NCI-H2196 (cell line): Measurements from ENCODE around the gene FUT8.
A peak's percentile ranks its signal among the peaks of the same experiment; 100 is the strongest.

Experiments used
- DNase-seq: peaks from one replicate; lab custom pipeline; 2025; ENCODE audit not compliant: unreplicated experiment; lab: John Stamatoyannopoulos, UW

The FUT8 gene

GRCh38 chr14:65550779-65551643 lies 138.5 kb downstream of the FUT8 start:
- no peak for DNase-seq

GRCh38 chr14:65552724-65553123 lies 140.2 kb downstream of the FUT8 start:
- no peak for DNase-seq

GRCh38 chr14:65554837-65555236 lies 142.3 kb downstream of the FUT8 start:
- no peak for DNase-seq

GRCh38 chr14:65555358-65555757 lies 142.8 kb downstream of the FUT8 start:
- DNase-seq = no peak

GRCh38 chr14:65558363-65558762 lies 145.8 kb downstream of the FUT8 start:
- no peak for DNase-seq

GRCh38 chr14:65560340-65561027 lies 148.0 kb downstream of the FUT8 start:
- no peak for DNase-seq

GRCh38 chr14:65564370-65564769 lies 151.8 kb downstream of the FUT8 start:
- no peak for DNase-seq

GRCh38 chr14:65565948-65566347 lies 153.4 kb downstream of the FUT8 start:
- no peak for DNase-seq

GRCh38 chr14:65566820-65567522 lies 154.4 kb downstream of the FUT8 start:
- no peak for DNase-seq

GRCh38 chr14:65574611-65575010 lies 162.1 kb downstream of the FUT8 start:
- no peak for DNase-seq

- no peak for DNase-seq
These were observed 162.9 kb downstream of the FUT8 start for GRCh38 chr14:65575389-65575788.

- DNase-seq = no peak
These were observed 168.4 kb downstream of the FUT8 start for GRCh38 chr14:65580973-65581372.

- DNase-seq = no peak
These were observed 168.8 kb downstream of the FUT8 start for GRCh38 chr14:65581378-65581777.

GRCh38 chr14:65581799-65582198 lies 169.3 kb downstream of the FUT8 start:
- DNase-seq = no peak

GRCh38 chr14:65585216-65585615 lies 172.7 kb downstream of the FUT8 start:
- DNase-seq = no peak

GRCh38 chr14:65588426-65589140 lies 176.1 kb downstream of the FUT8 start:
- peak; percentile 8 for DNase-seq

GRCh38 chr14:65594153-65594881 lies 181.8 kb downstream of the FUT8 start:
- peak; percentile 22 for DNase-seq

- no peak for DNase-seq
These were observed 182.3 kb downstream of the FUT8 start for GRCh38 chr14:65594882-65595237.

GRCh38 chr14:65599375-65599774 lies 186.8 kb downstream of the FUT8 start:
- DNase-seq = no peak

GRCh38 chr14:65600742-65601141 lies 188.2 kb downstream of the FUT8 start:
- no peak for DNase-seq

GRCh38 chr14:65604535-65604934 lies 192.0 kb downstream of the FUT8 start:
- DNase-seq = no peak
